Measurements from ENCODE around the gene CTCFL.

GRCh38 chr20:57529160-57529585 is 4.2 kb upstream of the CTCFL start:
- TF ChIP-seq, protein P1, sequence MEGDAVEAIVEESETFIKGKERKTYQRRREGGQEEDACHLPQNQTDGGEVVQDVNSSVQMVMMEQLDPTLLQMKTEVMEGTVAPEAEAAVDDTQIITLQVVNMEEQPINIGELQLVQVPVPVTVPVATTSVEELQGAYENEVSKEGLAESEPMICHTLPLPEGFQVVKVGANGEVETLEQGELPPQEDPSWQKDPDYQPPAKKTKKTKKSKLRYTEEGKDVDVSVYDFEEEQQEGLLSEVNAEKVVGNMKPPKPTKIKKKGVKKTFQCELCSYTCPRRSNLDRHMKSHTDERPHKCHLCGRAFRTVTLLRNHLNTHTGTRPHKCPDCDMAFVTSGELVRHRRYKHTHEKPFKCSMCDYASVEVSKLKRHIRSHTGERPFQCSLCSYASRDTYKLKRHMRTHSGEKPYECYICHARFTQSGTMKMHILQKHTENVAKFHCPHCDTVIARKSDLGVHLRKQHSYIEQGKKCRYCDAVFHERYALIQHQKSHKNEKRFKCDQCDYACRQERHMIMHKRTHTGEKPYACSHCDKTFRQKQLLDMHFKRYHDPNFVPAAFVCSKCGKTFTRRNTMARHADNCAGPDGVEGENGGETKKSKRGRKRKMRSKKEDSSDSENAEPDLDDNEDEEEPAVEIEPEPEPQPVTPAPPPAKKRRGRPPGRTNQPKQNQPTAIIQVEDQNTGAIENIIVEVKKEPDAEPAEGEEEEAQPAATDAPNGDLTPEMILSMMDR (IDR thresholded peaks at IDR 0.05) = no peak
- TF ChIP-seq POLR2A (IDR thresholded peaks at IDR 0.05) = no peak
